RCC 7860 (cell line): Measurements from ENCODE around the gene MYPN.
"Not testable (repeated sequence)": the region's sequence is repeated elsewhere in the genome, so short reads cannot be mapped to it uniquely, and the experiment has no call there.

Experiments used
- DNase-seq: peaks from one replicate; pipeline ENCODE4 v3.0.0-alpha.2; 2015; ENCODE audit warnings: low spot score
- FAIRE-seq: peaks from 2 replicates; lab custom pipeline; 2012; peaks lifted over from hg19 to GRCh38; lab: Jason Lieb, UNC

The MYPN gene

GRCh38 chr10:68163735-68164134 is 54.4 kb downstream of the MYPN start:
- FAIRE-seq (peak; percentile 90), DNase-seq (peak; percentile 69)

- FAIRE-seq (no peak), DNase-seq (no peak)
These were observed 56.4 kb downstream of the MYPN start for GRCh38 chr10:68165643-68166042.

- FAIRE-seq: peak; percentile 32
- DNase-seq: no peak
These were observed 57.7 kb downstream of the MYPN start for GRCh38 chr10:68166871-68167585.

DNA sequence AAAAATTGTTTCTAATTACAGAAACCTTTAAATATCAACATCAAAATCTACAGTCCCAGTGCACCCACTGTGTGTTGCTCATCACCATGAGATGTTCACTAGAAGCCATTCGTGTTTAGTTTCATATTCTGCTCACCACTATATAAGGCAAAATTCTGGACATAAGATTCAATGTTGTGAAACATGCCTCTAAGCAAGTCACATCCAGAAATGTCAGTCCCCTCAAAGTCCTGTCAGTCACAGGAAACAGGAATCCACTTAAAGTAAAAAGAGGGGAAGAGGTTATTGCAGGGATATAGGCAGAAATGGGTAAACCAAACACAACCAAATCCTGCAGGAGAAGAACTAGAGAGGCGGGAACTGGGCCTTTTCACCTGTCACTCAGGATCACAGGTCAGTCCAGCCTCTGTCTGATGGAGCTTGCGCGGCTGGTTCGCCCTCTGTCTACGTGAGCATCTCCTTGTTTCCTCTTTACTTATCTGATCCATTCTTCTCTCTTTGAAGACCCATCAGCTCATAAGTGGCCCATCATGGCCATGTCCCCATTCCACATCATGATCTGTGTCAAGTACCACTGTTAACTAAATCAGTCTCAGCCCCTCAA is 58.4 kb downstream of the MYPN start:
- no peak for FAIRE-seq
- DNase-seq: no peak

DNA sequence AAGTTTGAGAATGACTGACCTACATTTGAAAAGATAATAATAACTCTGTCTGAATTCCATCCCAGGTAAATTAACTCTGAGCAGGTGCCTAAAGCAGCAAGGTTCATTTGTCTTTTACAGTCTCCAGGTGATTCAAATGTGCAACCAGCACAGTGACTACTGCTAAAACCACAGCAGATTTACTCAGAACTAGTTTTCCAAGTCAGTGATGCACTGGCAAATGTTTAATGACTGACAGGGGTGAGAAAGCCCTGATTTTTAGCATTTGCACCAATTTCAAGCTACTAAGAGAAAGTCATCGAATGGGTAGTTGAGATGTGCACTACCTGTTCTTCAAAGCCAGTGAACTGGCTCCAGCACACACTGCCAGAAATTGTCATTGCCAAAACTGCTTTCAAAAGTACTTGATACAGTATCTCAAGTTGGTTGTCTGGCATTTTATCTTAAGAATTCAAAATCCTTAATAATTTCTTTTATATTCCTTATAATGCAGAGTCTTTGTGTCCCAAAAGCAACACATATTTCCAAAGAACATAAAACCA is 62.3 kb downstream of the MYPN start:
- DNase-seq: peak; percentile 41

DNA sequence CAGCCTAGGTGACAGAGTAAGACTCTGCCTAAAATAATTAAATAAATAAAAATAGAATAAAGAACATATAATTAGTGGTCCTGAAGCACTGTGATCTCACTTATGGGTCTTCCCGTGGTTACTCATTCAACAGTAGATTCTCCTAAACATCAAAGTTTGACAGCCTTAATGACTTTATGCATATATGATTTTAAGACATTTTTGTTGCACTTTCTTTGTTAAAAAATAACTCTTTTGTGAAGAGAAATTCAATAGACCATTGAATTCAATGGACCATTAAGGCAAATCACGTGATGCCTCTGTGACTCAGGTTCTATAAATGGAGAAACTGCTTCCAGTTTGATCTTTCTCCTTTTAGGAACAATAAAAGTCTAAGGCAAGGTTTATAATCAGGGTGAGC is 63.0 kb downstream of the MYPN start:
- DNase-seq (peak; percentile 79), FAIRE-seq (peak; percentile 99)

More for the DNA sequence above, 62.3 kb downstream of the MYPN start:
- FAIRE-seq: peak; percentile 92

DNA sequence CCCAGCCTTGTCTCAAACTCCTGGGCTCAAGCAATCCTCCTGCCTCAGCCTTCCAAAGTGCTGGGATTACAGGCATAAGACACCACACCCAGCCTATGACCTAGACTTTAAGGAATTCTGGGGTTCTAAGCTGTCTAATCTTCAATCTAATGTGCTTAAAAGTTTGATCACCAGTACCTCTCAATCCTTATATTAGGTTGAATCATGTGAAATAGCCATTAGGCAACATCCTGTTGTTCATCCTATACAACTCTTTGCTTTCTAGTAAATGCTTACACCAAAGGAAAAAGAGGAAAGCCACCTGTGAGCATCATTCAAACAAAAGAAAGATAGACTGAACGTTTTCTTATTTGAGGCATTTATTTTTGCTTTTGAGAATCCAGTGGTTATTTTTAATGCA is 66.7 kb downstream of the MYPN start:
- DNase-seq: no peak
- no peak for FAIRE-seq

DNA sequence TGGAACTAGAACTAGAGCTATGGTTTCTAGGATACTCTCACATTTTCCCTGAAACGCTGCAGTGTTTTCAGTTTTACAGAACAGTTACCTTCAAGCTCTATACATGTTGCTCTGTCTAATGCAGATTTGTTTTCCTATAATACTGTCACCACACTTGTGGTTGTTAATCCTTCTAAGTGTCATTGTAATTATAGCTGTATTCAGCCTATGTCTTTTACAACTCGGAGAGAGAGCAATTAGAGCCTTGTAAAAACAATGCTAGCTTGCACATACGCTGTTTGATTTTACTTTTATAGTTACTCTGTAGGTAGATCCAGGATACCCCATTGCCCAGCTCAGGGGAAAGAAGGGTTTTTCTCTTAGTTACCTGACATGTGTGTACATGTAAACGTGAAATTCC is 67.5 kb downstream of the MYPN start:
- DNase-seq: no peak
- FAIRE-seq: no peak

DNA sequence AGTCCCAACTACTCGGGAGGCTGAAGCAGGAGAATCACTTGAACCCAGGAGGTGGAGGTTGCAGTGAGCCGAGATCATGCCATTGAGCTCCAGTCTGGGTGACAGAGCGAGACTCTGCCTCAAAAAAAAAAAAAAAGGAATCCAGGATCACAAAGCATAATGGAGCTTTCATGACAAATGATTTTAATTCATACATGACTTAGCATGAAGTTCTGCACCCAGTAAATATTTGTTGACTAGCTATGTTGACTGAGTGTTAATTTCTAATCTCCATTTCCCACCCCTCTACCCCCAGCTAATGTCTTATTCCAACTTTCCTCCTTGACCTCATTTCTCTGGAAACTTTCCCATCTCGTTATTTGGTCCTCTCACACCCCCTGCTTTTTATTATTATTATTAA is 69.3 kb downstream of the MYPN start:
- DNase-seq (no peak), FAIRE-seq (no peak)

DNA sequence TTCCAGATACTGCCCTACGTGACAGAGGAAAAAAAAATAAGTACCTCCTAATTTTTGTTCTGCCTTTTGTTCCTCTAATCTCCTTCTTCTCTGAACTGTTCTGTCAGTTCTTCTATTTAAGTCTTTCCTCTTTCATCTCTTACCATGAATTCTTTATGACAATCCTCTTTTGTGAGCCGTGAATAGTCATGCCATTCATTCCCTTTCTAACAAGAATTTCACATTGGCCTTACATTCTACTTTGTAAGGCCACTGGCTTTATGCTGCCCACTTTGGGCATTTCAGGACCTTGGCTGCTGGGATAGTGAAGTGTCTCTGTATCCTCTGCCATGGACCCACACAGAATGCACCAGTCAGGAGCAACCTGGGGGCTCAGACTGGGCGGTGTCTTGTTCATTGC is 69.7 kb downstream of the MYPN start:
- no peak for FAIRE-seq

DNA sequence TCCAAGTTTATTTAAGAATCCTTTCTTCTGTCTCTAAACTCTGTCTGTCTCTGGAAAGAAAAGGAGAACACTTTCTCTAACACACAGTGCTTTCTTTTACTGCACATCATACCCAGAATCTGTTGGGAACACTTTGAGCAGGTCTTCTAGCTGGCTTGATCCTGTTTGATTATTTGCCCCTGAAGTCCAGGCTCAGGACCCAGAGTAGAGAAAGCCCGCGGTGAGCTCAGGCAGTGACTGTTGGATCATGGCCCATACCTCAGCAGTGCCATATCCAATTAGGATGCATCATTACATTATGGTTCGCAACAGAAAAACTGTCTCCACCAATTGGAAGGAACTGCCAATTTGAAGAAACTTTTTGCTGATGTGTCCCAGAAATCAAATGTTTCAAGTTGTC is 71.2 kb downstream of the MYPN start:
- DNase-seq: no peak
- FAIRE-seq: no peak

More for the DNA sequence above, 69.7 kb downstream of the MYPN start:
- DNase-seq: no peak

- FAIRE-seq (no peak), DNase-seq (no peak)
These were observed 75.3 kb downstream of the MYPN start for GRCh38 chr10:68184546-68184945.

DNA sequence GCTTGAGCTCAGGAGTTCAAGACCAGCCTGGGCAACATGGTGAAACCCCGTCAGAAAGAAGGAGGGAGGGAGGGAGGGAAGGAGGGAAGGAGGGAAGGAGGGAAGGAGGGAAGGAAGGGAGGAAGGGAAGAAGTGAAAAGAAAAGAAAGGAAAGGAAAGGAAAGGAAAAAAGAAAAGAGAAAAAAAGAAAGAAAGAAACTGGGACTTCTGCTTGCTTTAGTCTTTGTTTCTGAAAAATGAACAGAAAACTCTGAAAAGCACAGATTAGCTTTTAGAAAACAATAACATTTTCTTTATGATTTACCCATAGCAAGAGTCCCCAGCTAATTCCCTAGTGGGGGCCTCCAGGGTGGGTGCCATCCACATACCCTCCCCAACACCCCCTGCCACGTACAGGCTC is 75.8 kb downstream of the MYPN start:
- DNase-seq: no peak
- FAIRE-seq: no peak

DNA sequence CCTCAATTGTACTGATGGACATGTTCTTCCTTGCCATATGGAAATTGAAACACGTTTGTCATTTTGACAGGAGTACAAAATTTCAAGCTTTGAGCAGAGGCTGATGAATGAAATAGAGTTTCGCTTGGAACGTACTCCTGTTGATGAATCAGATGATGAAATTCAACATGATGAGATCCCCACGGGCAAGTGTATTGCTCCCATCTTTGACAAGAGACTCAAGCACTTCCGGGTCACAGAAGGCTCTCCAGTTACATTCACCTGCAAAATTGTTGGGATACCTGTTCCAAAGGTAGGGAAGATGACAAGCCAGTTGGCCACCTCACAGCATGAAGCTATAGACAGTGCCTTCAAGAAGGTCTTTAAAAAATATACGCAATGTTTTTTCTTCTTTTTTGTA is 79.5 kb downstream of the MYPN start:
- DNase-seq: no peak
- no peak for FAIRE-seq

- no peak for FAIRE-seq
- no peak for DNase-seq
These were observed 82.8 kb downstream of the MYPN start for GRCh38 chr10:68192113-68192512.

- FAIRE-seq (no peak), DNase-seq (no peak)
These were observed 85.0 kb downstream of the MYPN start for GRCh38 chr10:68194290-68194689.

GRCh38 chr10:68195776-68196175 is 86.5 kb downstream of the MYPN start:
- DNase-seq, FAIRE-seq: not testable (repeated sequence)

DNA sequence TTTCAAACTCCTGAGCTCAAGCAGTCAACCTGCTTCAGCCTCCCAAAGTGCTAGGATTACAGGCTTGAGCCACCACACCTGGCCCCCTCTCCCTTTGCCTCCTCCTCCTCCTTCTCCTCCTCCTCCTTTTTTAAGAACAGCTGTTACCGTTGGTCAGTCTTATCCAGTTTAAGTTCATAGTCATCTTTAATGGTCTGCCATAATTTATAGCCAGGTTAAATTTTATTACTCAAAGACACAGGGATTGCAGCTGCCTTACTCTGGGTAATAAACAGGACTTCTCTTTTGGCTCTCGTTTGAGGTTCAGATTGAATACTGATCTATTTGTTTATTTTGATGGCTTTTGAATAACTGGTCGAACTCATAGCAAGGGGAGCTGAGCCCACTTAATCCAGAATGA is 87.4 kb downstream of the MYPN start:
- no peak for DNase-seq
- no peak for FAIRE-seq

DNA sequence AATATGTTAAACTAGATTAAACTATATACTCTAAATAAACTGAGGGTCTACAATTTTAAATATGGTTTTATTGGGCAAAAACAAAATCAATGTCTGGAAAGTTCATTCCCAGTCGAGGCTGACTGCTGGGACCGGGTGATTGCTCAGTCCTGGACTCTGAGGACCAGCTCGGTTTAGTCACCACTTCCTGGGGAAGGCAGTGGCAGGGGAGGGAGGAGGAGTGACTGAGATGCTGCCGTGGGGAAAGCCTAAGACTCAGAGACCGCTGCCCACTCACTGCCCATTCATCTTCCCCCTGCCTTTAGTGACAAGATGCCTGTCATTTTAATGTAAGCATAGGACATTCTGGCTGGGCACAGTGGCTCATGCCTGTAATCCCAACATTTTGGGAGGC is 93.7 kb downstream of the MYPN start:
- FAIRE-seq: peak; percentile 90
- peak; percentile 82 for DNase-seq

DNA sequence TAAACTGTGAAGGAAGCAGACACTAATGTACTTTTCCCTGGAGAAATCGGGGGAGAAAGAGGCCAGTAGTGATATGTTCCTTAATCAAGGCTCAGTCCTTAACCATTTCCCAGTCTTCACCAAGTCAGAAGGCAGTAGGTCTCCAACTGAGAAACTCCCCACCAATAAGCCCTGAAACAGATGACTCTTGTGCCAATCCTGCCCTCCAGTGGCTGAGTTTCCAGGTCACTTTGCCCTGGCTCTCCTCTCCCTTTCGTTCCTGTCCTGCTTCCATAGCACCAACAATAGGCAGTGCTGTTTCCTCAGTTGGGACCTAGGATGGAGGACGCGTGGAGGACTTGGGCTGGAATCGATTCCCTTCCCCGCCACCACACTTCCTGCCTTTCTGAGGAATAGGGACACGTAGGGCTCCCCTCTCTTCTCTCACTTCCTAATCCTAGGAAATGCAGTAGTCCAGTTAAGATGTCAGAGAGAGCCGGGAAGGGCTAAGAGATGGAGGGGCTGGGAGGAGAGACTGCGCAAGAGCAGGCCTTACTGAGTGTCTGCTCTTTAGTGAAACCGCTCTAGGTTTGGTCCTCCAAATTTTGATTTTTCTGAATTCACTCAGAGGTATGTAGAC is 99.2 kb downstream of the MYPN start:
- FAIRE-seq: peak; percentile 62
- DNase-seq: peak; percentile 73

DNA sequence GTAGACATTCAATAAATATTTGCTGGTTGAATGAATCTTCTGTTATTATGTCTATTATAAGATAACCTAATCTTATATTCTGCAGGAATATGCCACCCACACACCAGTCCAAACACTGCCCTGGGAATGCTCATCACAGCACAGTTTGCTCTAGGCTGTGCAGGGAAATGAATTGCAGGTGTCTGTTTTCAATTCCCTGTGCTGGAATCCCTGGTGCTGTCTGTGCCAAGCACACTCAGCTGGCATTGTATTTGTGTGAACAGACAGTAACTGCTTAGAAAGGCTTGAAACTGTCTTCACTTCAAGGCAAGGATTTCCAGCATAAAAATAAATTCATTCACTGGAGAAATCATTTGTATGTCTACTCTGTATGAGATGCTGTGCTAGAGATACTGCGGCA is 102.4 kb downstream of the MYPN start:
- no peak for DNase-seq

More for the DNA sequence above, 102.4 kb downstream of the MYPN start:
- no peak for FAIRE-seq
